ENCODE results near the gene KRTAP4-7.

KRTAP4-7 gene

DNA sequence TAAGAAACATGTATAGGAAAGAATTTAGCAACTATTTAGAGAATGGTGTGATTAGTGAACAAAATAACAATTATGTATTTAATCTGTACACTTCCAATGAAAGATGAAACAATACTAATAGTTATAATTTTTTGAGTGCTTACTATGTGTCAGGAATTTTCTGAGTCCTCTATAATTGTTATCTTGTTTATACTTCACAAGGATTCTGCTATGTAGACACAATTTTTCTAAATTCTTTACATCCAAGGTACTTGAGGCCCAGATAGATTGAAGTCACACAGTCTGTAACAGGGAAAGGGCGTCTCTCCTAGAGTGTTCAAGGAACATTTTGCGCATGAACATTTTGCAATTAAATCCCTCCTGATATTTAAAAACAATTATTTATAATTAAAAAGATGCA lies 41.1 kb downstream of the KRTAP4-7 start:
- ChIA-PET CTCF (no interaction called here), POLR2A (no interaction called here)
- TF ChIP-seq, protein P1, sequence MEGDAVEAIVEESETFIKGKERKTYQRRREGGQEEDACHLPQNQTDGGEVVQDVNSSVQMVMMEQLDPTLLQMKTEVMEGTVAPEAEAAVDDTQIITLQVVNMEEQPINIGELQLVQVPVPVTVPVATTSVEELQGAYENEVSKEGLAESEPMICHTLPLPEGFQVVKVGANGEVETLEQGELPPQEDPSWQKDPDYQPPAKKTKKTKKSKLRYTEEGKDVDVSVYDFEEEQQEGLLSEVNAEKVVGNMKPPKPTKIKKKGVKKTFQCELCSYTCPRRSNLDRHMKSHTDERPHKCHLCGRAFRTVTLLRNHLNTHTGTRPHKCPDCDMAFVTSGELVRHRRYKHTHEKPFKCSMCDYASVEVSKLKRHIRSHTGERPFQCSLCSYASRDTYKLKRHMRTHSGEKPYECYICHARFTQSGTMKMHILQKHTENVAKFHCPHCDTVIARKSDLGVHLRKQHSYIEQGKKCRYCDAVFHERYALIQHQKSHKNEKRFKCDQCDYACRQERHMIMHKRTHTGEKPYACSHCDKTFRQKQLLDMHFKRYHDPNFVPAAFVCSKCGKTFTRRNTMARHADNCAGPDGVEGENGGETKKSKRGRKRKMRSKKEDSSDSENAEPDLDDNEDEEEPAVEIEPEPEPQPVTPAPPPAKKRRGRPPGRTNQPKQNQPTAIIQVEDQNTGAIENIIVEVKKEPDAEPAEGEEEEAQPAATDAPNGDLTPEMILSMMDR (IDR thresholded peaks at IDR 0.05; ENCODE audit: control extremely low read depth, extremely low read depth, low read depth, missing control alignments), result no peak

DNA sequence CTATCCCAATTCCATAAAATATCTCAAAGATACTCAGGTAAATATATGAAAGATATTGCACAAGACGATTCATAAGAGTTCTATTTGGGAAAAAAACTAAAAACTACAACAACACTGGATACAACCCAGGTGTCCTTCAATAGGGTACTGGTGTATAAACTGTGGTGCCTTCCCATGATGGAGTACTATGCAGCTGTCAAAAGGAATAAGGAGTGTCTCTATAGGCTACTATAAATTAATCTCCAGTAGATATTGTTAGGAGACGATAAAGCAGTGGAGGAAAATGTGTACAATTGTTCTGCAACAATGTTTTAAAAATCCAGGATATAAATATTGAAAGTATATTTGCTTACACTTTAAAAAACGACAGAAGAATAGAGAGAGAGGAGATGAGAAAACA lies 42.5 kb downstream of the KRTAP4-7 start:
- DNase-seq (ENCODE audit: extremely low spot score), result no peak
- TF ChIP-seq, protein P1 (IDR thresholded peaks at IDR 0.05; ENCODE audit: control extremely low read depth, extremely low read depth, low read depth, missing control alignments), result no peak
- CTCF ChIA-PET, result no interaction called here
- POLR2A ChIA-PET, result no interaction called here

More for the DNA sequence above, 41.1 kb downstream of the KRTAP4-7 start:
- DNase-seq (ENCODE audit: extremely low spot score), result no peak

DNA sequence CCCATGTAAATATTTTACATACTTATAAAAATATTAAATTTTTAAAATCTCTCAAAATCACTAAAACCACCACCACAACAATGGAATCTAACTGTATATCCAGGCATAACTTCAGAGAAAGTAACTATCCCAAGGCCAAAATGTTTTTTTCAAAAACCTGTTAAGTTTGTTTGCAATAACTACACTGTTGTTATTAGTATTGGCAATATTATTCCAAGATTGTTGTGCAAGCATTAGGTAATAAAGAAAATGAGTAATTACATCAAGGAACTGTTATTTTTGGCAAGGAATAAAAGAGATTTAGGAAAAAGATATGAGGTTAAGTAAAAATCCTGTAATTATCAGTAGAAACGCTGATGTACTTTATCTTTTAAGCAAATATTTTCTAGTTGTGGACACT lies 43.4 kb downstream of the KRTAP4-7 start:
- ChIA-PET POLR2A (no interaction called here), CTCF (interaction anchor here (1.1 kb wide), 1 partner anchor 14 kb away, joined by 3 read pairs; no protein-coding TSS in a partner anchor)
- DNase-seq (ENCODE audit: extremely low spot score), result no peak
- TF ChIP-seq, protein P1 (IDR thresholded peaks at IDR 0.05; ENCODE audit: control extremely low read depth, extremely low read depth, low read depth, missing control alignments), result no peak

DNA sequence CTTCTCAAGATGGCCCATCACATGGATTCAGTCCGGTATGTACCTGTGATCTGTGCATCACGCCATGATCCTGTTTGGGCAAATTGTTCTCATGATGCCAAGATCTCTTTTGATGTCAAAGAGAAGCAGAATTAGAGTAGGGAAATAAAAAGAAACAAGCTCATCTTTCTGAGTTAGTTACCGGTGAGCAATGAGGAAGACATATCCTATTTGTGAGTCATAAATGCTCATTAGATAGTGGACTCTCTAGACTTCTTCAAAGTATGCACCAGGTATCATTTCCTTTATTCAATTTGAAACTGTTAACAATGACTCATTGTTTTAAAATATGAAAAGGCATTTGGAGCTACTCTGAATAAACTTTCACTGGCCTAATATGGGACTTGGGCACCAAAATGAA lies 48.0 kb downstream of the KRTAP4-7 start:
- TF ChIP-seq, protein P1 (IDR thresholded peaks at IDR 0.05; ENCODE audit: control extremely low read depth, extremely low read depth, low read depth, missing control alignments), result no peak
- POLR2A ChIA-PET, result no interaction called here

DNA sequence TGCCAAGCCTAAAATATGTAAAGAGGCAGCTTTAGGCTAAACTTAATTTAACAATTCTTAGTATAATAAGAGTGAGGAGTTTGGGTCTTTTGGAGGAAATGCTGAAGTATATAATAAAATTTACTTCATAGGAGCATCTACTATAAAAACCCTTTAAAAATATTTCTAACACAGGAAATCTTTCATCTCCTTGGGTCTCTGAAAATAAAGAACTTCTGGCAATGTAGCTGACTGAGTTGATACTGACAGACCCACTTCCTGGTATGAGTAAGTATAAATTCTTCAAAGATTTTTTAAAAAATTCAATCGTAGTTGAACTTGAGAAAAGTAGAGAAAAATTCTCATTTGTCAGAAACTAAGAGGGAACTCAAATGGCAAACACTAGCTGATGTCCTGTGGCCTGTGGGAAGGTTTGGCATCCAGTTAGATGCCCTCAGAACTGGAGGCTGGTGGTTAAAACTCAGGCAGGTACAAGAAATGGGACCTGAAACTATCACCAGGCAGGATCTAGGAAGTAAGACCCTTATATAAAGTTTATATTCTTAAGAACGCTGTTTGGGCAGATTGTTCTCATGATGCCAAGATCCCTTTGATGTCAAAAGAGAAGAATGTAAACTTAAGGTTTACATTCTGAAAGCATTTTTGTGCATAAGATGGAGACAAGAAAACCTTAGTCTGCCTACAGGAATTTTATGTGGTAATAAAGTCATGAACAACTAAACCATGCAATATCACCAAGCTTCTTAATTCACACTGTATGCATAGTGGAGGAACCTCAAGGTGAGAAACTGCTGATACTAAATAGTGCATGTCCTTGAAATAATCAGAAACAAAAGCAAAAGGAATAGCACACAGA lies 50.2 kb downstream of the KRTAP4-7 start:
- TF ChIP-seq, protein P1 (IDR thresholded peaks at IDR 0.05; ENCODE audit: control extremely low read depth, extremely low read depth, low read depth, missing control alignments), result no peak
- CTCF ChIA-PET, result no interaction called here
- POLR2A ChIA-PET, result no interaction called here
- DNase-seq (ENCODE audit: extremely low spot score), result no peak

More for the DNA sequence above, 48.0 kb downstream of the KRTAP4-7 start:
- CTCF ChIA-PET, result interaction anchor here (1.2 to 1.7 kb wide), 2 partner anchors 47 to 97 kb away, joined by 4 read pairs; no protein-coding TSS in a partner anchor
- peak; percentile 13 for DNase-seq (ENCODE audit: extremely low spot score)

Data from GM10248 (cell line).